Measurements from ENCODE around the gene RYR3.

The RYR3 gene

DNA sequence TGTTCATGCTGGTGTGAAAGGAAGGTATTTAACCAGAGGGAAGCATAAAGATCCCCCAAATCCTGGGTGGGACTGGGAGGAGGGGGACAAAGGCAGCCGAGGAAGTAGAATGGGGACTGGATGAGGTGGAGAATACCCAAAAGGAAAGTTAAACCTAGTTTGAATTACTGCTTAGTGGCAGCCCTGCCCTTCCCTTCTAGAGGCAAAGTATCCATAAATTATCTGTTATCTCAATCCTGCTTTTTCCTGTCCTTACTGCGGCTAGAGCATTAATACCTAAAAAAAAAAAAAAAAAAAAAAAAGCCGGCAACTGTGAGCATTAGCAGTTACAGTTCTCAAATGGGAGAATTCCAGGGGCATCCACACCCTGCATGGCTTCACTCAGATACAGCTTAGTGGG, 139.0 kb downstream of the RYR3 start:
- Histone ChIP-seq H2AFZ (ENCODE audit: low read depth, low read length) (no peak overlapping the region), H3K36me3 (ENCODE audit: insufficient read depth, low read length) (no peaks in the 10 kb centered on the region), H3K4me1 (ENCODE audit: insufficient read depth, low read length) (no peaks in the 10 kb centered on the region), H3K27me3 (ENCODE audit: insufficient read depth, low read length) (no peaks in the 10 kb centered on the region), H3K9me3 (ENCODE audit: low read length) (no peaks in the 10 kb centered on the region), H3K4me3 (ENCODE audit: low read length) (no peak overlapping the region)

DNA sequence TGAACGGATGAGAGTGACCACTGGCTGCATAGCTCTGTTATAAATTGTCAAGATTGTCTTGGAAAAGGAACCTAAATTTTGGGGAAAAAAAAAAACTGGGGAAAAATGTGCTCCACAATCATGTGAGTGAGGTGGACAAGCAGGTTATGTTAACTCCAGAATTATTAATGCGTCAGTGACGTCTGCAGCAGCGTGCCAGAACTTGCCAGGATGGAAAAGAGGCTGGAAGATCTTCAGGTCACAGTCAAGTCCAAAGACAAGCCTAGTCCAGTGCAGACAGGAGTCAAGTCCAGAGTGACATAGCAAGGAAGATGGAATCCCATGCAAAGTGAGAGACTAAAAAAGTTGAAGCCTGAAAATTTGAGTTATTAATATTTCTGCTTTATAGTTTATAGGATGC, 140.6 kb downstream of the RYR3 start:
- Histone ChIP-seq H3K4me1 (ENCODE audit: insufficient read depth, low read length) (no peaks in the 10 kb centered on the region), H3K9me3 (ENCODE audit: low read length) (no peaks in the 10 kb centered on the region)

DNA sequence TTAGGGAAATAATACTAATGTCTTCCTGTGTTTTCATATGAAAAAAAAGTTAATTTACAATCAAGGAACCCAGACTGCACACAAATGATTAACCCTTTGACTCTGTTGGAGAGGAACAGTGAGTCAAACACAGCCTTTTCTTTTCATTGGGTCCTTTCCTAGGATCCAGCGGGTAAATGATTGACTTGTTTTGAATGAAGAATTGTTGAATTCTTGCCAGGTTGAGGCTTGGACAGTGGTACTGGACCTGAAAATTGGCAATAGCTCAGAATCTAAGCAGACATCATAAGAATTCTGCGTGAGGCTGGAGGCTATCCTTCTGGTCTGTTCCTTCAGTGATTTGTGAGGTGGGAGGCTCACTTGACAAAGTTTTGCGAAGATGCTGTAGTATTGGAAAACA, 143.0 kb downstream of the RYR3 start:
- Histone ChIP-seq H3K27me3 (ENCODE audit: insufficient read depth, low read length) (no peaks in the 10 kb centered on the region), H2AFZ (ENCODE audit: low read depth, low read length) (no peak overlapping the region), H3K9me3 (ENCODE audit: low read length) (no peaks in the 10 kb centered on the region), H3K4me1 (ENCODE audit: insufficient read depth, low read length) (no peaks in the 10 kb centered on the region), H3K36me3 (ENCODE audit: insufficient read depth, low read length) (no peaks in the 10 kb centered on the region), H3K4me3 (ENCODE audit: low read length) (no peak overlapping the region)

More for the DNA sequence above, 140.6 kb downstream of the RYR3 start:
- Histone ChIP-seq H3K27me3 (ENCODE audit: insufficient read depth, low read length) (no peaks in the 10 kb centered on the region), H2AFZ (ENCODE audit: low read depth, low read length) (no peak overlapping the region), H3K4me3 (ENCODE audit: low read length) (no peak overlapping the region), H3K36me3 (ENCODE audit: insufficient read depth, low read length) (no peaks in the 10 kb centered on the region)

DNA sequence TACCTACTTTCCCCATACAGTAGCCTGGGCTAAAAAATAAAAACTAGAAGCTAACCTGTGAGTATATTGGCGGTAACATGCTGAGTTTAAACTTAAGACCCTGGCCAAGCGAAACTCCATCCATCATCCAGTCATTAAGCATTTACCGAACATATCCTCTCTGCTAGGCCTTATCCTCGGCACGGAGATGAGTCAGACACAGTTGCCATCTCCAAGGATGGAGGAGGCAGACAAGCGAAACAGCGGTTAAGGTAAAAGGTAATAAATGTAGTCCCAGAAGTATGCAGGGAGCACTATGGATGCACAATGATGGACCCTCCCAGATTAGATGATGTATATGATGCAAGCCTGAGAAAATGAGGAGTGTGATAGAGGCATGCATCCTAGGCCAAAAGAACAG, 143.6 kb downstream of the RYR3 start:
- Histone ChIP-seq H3K4me3 (ENCODE audit: low read length) (no peak overlapping the region), H3K9me3 (ENCODE audit: low read length) (no peaks in the 10 kb centered on the region), H3K27me3 (ENCODE audit: insufficient read depth, low read length) (no peaks in the 10 kb centered on the region), H3K36me3 (ENCODE audit: insufficient read depth, low read length) (no peaks in the 10 kb centered on the region), H3K4me1 (ENCODE audit: insufficient read depth, low read length) (no peaks in the 10 kb centered on the region), H2AFZ (ENCODE audit: low read depth, low read length) (no peak overlapping the region)

GRCh38 chr15:33454996-33455395, 144.2 kb downstream of the RYR3 start:
- H3K4me1 ChIP-seq (ENCODE audit: insufficient read depth, low read length) = no peaks in the 10 kb centered on the region
- no peak overlapping the region for H3K4me3 ChIP-seq (ENCODE audit: low read length)
- no peaks in the 10 kb centered on the region for H3K36me3 ChIP-seq (ENCODE audit: insufficient read depth, low read length)
- no peak overlapping the region for H2AFZ ChIP-seq (ENCODE audit: low read depth, low read length)
- H3K27me3 ChIP-seq (ENCODE audit: insufficient read depth, low read length) = no peaks in the 10 kb centered on the region
- H3K9me3 ChIP-seq (ENCODE audit: low read length) = no peaks in the 10 kb centered on the region

- H3K4me1 ChIP-seq (ENCODE audit: insufficient read depth, low read length) = no peaks in the 10 kb centered on the region
- H3K9me3 ChIP-seq (ENCODE audit: low read length) = no peaks in the 10 kb centered on the region
- no peaks in the 10 kb centered on the region for H3K27me3 ChIP-seq (ENCODE audit: insufficient read depth, low read length)
- no peak overlapping the region for H3K4me3 ChIP-seq (ENCODE audit: low read length)
- H3K36me3 ChIP-seq (ENCODE audit: insufficient read depth, low read length) = no peaks in the 10 kb centered on the region
- no peak overlapping the region for H2AFZ ChIP-seq (ENCODE audit: low read depth, low read length)
These were observed 147.7 kb downstream of the RYR3 start for GRCh38 chr15:33458421-33458820.

GRCh38 chr15:33460166-33460805, 149.5 kb downstream of the RYR3 start:
- Histone ChIP-seq H3K4me3 (ENCODE audit: low read length) (no peak overlapping the region), H3K27me3 (ENCODE audit: insufficient read depth, low read length) (no peaks in the 10 kb centered on the region), H2AFZ (ENCODE audit: low read depth, low read length) (no peak overlapping the region), H3K9me3 (ENCODE audit: low read length) (no peaks in the 10 kb centered on the region), H3K36me3 (ENCODE audit: insufficient read depth, low read length) (no peaks in the 10 kb centered on the region), H3K4me1 (ENCODE audit: insufficient read depth, low read length) (no peaks in the 10 kb centered on the region)

- H3K27me3 ChIP-seq (ENCODE audit: insufficient read depth, low read length) = no peaks in the 10 kb centered on the region
- no peak overlapping the region for H2AFZ ChIP-seq (ENCODE audit: low read depth, low read length)
- no peak overlapping the region for H3K4me3 ChIP-seq (ENCODE audit: low read length)
- H3K9me3 ChIP-seq (ENCODE audit: low read length) = no peaks in the 10 kb centered on the region
- no peaks in the 10 kb centered on the region for H3K4me1 ChIP-seq (ENCODE audit: insufficient read depth, low read length)
- H3K36me3 ChIP-seq (ENCODE audit: insufficient read depth, low read length) = no peaks in the 10 kb centered on the region
These were observed 150.9 kb downstream of the RYR3 start for GRCh38 chr15:33461671-33462070.

- no peak overlapping the region for H3K4me3 ChIP-seq (ENCODE audit: low read length)
- H2AFZ ChIP-seq (ENCODE audit: low read depth, low read length) = no peak overlapping the region
- H3K4me1 ChIP-seq (ENCODE audit: insufficient read depth, low read length) = no peaks in the 10 kb centered on the region
- no peaks in the 10 kb centered on the region for H3K9me3 ChIP-seq (ENCODE audit: low read length)
- no peaks in the 10 kb centered on the region for H3K36me3 ChIP-seq (ENCODE audit: insufficient read depth, low read length)
- H3K27me3 ChIP-seq (ENCODE audit: insufficient read depth, low read length) = no peaks in the 10 kb centered on the region
These were observed 156.5 kb downstream of the RYR3 start for GRCh38 chr15:33467146-33467815.

GRCh38 chr15:33467816-33468163, 157.0 kb downstream of the RYR3 start:
- no peak overlapping the region for H2AFZ ChIP-seq (ENCODE audit: low read depth, low read length)
- no peak overlapping the region for H3K4me3 ChIP-seq (ENCODE audit: low read length)
- no peaks in the 10 kb centered on the region for H3K4me1 ChIP-seq (ENCODE audit: insufficient read depth, low read length)

DNA sequence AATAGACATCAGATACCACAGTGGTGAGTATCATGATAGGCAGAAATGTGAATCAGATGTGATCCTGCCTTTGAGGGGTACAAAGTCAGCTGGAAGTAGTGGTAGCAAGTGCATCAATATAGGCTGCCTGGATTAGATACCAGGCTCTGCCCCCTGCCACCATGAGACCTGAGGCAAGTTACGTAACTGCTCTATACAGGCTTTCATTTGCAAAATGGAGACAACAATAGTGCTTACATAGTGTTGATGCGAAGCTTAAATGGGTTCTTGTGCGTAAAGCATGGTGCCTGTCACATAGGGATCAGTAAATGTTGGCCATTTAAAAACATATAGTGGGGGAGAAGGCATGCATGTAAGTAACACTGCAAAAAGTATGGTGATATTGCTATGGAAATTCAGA, 158.0 kb downstream of the RYR3 start:
- H3K4me3 ChIP-seq (ENCODE audit: low read length) = no peak overlapping the region
- no peaks in the 10 kb centered on the region for H3K27me3 ChIP-seq (ENCODE audit: insufficient read depth, low read length)
- H2AFZ ChIP-seq (ENCODE audit: low read depth, low read length) = no peak overlapping the region
- no peaks in the 10 kb centered on the region for H3K4me1 ChIP-seq (ENCODE audit: insufficient read depth, low read length)
- no peaks in the 10 kb centered on the region for H3K36me3 ChIP-seq (ENCODE audit: insufficient read depth, low read length)
- no peaks in the 10 kb centered on the region for H3K9me3 ChIP-seq (ENCODE audit: low read length)

More at GRCh38 chr15:33467816-33468163, 157.0 kb downstream of the RYR3 start:
- Histone ChIP-seq H3K9me3 (ENCODE audit: low read length) (no peaks in the 10 kb centered on the region), H3K36me3 (ENCODE audit: insufficient read depth, low read length) (no peaks in the 10 kb centered on the region), H3K27me3 (ENCODE audit: insufficient read depth, low read length) (no peaks in the 10 kb centered on the region)

DNA sequence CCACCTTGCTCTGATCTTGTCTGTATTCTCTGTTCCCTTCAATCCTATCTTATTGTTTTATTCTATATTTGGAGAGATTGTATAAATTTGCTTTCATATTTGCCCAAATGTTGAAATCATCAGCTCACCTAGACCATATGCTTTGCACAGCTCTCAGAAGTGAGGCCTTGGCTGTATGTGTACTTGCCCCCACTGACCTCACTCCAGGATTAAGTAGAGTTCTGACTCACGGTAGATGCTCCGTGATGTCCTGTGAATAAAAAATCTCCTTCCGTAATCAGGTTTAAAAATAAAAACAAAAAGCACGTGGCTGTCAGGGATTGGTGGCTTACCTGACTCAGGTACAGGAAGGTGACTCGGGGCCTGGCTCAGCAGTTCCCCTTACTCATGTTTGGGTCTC, 162.2 kb downstream of the RYR3 start:
- no peaks in the 10 kb centered on the region for H3K27me3 ChIP-seq (ENCODE audit: insufficient read depth, low read length)
- H3K9me3 ChIP-seq (ENCODE audit: low read length) = no peaks in the 10 kb centered on the region
- no peak overlapping the region for H2AFZ ChIP-seq (ENCODE audit: low read depth, low read length)
- no peaks in the 10 kb centered on the region for H3K4me1 ChIP-seq (ENCODE audit: insufficient read depth, low read length)
- H3K4me3 ChIP-seq (ENCODE audit: low read length) = no peak overlapping the region
- H3K36me3 ChIP-seq (ENCODE audit: insufficient read depth, low read length) = no peaks in the 10 kb centered on the region

DNA sequence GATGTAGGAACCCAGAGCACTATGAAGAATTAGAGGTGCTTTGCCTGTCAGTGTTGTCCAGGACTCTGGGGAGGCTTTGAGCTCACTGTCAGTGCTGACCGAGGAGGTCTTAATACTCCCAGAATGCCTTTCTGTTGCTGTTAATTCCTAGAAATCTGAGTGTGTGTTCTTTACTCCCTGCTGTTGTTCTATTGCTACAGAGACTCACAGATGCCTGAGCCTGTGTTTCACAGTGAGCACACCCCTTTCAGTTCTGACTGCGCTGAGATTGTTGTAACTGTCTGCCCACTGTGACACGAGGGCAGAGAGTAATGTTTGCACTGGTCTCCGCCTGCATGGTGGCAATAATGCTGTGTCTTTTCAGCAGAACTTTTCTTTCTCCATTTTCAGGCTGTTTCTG, 162.9 kb downstream of the RYR3 start:
- Histone ChIP-seq H3K27me3 (ENCODE audit: insufficient read depth, low read length) (no peaks in the 10 kb centered on the region), H3K36me3 (ENCODE audit: insufficient read depth, low read length) (no peaks in the 10 kb centered on the region), H3K4me3 (ENCODE audit: low read length) (no peak overlapping the region), H3K4me1 (ENCODE audit: insufficient read depth, low read length) (no peaks in the 10 kb centered on the region), H2AFZ (ENCODE audit: low read depth, low read length) (no peak overlapping the region), H3K9me3 (ENCODE audit: low read length) (no peaks in the 10 kb centered on the region)

DNA sequence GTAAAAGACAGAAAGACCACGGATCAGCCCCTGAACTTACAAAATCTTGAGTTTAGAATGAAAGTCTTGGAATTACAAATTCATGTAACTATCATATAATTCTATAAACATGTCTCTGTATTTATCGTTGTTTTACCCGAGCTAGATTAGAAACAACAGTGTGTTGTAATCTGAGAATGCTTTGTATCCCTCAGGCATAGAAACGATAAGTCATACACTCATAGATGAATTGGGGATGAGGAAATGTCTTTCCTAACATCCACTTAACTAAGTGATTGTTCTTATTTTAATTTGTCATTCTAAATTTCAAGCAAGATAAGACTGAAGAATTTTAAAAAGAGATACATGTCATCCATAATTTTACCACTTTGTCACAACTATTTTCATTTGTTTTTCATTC, 165.3 kb downstream of the RYR3 start:
- Histone ChIP-seq H3K27me3 (ENCODE audit: insufficient read depth, low read length) (no peaks in the 10 kb centered on the region), H3K36me3 (ENCODE audit: insufficient read depth, low read length) (no peaks in the 10 kb centered on the region), H3K4me3 (ENCODE audit: low read length) (no peak overlapping the region), H2AFZ (ENCODE audit: low read depth, low read length) (no peak overlapping the region), H3K9me3 (ENCODE audit: low read length) (no peaks in the 10 kb centered on the region), H3K4me1 (ENCODE audit: insufficient read depth, low read length) (no peaks in the 10 kb centered on the region)

All from neuron (in vitro differentiated cells).